GM21423 (cell line): Measurements from ENCODE around the gene HAAO.

Experiments
- ATAC-seq: cut with Tn5 transposase; IDR thresholded peaks from one replicate; pipeline ENCODE4 v1.9.1; 2021; ENCODE audit warnings: mild to moderate bottlenecking, moderate library complexity; ENCODE audit not compliant: unreplicated experiment

The HAAO gene

DNA sequence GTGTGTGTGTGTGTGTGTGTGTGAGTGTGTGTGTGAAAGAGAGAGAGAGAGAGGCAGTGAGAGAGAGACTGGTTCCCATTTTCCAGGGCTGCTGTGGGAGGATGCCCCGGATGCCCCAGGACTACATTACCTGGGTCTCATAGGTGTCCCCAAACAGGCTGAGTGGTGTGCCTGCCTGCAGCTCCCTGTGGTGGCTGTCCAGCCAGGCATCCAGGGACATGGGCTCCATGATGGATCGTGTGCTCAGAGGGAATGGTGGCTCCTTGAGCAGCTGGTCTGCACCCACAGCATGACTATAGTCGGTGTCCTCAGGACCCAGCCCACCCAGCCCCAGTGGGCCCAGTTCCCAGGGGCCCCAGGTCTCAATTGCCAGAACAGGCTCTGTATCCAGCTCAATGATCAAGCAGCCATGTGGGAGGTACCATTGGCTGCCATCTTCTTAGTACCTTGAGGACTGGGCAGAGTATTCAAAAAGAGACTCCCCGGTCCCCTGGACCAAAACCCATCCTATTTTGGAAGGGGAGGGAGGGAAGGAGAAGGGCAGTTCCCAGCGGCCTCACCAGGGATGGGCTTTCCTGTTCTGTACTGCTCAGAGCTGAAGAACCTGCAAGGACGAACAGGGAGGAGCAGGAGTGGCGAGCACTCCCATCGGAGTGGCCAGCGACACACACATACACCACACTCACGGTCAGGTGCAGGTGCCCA, 22.6 kb downstream of the HAAO start:
- no peak for ATAC-seq

GRCh38 chr2:42768706-42769256, 23.6 kb downstream of the HAAO start:
- no peak for ATAC-seq

GRCh38 chr2:42767899-42768705, 24.3 kb downstream of the HAAO start:
- no peak for ATAC-seq

GRCh38 chr2:42767080-42767898, 25.1 kb downstream of the HAAO start:
- ATAC-seq = no peak

GRCh38 chr2:42765686-42766085, 26.7 kb downstream of the HAAO start:
- no peak for ATAC-seq

GRCh38 chr2:42764901-42765300, 27.5 kb downstream of the HAAO start:
- no peak for ATAC-seq

DNA sequence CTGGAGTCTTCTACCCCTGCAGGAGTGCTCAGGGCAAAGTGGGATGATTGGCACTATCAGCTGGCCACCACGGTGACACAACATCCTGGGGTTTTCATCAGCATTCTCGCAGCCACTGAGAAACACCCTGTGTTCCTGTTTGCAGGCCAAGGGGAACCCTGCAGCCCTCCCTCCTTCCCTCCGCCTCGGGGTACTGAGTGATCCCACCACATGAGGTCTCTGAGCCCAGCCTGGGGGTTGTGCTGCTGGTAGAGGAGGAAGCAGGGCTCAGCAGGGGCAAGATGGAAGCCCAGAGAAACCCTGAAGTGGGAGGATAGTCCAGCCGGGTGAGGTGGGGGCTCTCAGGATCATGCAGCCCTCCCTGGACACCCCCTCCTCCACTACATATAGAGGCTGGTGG, 28.3 kb downstream of the HAAO start, which contains the start of gene OXER1:
Gene OXER1 (minus strand): TSS at position 40 of the 400 bp plus-strand sequence. CDS start 73 bp downstream, outside the sequence.
- no peak for ATAC-seq

DNA sequence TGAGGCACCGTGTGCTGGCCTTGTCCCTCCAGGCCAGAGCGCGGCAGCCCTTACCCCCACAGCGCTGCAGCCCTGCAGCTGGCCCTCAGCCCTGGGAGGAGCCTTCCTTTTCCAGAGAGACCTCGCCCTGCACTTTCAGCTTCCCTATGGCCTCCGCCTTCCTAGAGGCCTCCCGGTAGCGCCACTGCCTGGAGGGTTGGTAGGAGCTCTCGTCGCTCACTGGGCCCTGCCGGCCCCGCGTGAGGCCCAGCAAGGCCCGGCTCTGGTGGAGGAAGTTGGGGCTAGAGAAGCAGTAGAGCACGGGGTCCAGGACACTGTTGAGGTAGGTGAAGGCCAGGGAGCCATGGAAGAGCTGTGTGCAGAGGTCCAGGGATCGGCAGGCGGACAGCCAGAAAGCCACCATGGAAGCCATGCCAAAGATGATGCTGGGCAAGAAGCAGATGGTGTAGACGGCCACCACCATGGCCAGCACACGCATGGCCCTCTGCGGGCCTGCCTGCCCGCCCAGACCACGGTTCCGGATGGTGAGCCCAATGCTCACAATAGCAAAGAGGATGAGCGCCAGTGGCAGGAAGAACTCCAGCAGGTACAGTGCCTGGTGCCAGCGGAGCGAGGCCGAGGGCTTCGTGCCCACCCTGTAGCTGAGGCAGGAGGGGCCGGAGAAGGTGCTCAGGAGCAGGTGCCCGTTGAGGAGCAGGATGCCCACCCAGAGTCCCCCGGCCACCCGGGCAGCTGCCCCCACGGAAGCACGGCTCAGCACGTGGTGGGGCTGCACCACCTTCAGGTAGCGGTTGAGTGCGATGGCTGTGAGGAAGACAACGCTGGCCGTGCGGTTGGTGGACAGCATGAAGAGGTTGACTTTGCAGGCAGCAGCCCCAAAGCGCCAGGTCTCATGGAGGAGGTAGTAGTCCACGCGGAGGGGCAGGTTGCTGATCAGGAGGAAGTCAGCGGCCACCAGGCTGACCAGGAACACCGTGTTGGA, 29.3 kb downstream of the HAAO start:
- ATAC-seq = no peak

DNA sequence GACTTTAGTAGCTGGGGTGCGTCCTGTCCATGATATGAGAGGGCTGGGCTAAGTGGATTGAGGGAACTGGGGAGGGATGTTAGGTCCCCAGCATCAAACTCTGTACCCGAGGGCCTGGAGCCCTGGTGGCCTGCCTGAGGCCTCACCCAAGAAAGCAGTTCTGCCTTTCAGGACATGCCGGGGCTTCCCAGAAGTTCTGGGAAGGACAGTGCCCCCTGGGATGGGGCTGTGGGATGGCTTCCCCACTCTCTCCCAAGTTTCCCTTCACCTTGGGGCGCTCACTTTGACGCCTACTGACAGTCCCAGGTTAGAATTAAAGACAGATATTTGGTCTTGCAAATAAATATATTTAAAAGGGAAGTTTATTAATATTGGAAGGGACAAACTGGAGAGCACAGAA, 30.2 kb downstream of the HAAO start:
- no peak for ATAC-seq

- no peak for ATAC-seq
These were observed 30.8 kb downstream of the HAAO start for GRCh38 chr2:42761554-42761953.

DNA sequence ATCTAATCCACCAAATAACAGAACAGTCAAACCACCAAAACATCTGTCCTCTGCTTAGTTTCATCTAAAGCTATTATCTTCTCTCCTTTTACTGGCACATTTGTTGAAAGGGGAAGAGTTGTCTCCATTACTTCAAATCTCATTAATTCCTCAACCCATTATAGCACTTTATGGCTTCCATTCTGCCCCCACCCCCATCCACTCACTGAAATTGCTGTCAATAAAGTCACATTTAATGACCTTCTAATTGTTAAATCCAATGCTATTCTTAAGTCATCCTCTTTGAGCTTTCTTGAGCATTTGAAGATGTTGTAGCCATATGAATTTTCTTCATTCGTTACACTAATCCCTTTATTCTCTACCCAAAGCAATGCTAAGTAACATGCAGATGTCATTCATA, 33.6 kb downstream of the HAAO start:
- ATAC-seq = no peak

DNA sequence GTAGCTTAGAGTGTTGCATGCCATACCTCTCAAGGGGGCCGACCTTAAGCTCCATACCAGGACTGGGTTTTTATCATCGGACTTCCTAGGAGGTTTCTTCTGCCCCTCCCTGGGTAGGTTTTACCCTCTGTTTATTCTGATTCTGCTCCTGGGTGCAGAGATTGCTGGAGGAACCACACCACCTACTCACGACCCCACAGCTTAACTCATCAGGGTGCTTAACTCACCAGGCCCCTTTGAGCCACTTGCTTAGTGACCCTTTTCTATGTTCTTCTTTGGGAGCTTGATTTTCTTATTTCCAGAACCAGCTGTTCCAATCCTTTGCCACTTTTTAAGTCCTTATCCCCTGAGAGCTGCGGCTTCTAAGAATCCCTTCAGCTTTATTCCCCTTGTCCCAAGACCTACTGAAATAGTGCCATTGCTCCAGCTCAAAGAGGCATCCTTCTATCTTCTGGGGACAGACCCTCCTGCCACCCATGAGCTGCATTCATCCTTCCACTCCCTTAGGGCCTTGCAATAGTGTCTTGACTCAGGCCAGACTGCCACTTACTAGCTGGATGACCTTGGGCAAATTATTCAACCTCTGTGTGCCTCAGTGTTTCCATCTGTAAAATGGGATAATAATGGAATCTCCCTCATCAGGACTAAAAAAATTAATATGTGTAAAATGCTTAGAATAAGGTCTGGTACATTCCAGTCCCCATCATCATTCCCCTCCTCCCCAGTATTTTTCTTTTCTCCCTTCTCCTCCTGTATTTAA, 34.2 kb downstream of the HAAO start:
- ATAC-seq = no peak

- no peak for ATAC-seq
These were observed 35.3 kb downstream of the HAAO start for GRCh38 chr2:42756966-42757513.

DNA sequence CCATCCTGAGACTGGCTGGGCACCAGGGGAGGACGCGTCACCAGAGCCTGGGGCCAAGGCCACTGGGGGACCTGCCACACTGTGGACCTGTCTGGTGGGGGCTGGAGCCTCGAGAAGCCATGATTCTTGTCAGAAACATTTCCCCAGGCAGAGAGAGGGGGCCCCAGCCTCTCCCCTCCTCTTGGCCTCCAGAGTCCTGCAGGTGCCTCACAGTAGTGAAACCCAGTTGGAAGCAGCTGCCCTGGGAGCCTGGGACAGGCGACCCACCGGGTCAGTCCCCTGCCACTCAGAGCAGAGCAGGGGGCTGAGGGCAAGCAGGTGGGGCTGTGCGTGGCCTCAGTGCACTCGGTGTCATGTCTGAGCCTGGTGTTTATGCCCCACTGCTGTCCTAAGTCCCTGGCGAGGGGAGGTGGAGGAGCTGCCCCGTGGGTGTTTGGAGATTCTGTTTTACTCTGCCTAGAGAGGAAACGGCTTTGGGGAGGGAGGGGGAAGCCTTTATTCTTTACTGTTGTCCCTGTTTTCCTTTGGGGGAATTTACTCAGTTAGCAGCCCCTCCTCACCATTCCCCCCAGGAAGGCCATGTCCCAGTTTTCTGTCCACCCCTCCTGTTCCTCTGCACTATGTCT, 36.1 kb downstream of the HAAO start:
- no peak for ATAC-seq

DNA sequence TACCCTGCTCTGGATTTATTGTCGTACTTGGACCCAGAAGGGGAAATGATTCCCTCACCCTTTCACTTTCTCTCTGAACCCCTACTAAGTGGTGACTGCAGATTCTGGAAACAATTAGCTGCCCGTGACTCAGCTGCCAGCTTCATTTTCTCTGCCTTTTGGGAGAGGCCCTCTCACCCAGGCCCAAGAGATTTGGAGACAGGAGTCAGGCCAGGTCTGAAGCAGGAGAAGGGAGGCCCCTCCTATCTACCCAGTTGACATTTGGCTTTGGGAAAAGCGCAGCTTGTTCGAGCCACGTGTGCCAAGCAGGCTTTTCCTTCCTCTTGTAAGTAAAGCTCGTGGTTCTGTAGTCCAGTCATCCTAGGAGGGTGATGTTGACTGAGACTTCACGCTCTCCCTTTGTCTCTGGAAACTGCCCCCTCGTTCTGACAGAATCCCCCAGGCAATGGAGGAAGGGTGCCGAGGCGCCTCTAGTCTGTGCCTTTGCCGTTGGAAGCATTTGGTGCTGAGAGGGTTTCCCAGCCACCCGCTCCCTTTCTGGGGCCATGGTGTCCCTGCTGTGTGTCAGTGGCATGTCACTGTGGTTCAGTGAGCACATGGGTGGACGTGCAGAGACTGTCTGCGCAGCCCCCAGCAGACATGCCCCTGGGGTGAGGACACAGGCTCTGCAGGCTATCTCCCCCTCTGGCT, 37.0 kb downstream of the HAAO start:
- no peak for ATAC-seq

GRCh38 chr2:42754776-42755140, 37.6 kb downstream of the HAAO start:
- ATAC-seq = no peak

DNA sequence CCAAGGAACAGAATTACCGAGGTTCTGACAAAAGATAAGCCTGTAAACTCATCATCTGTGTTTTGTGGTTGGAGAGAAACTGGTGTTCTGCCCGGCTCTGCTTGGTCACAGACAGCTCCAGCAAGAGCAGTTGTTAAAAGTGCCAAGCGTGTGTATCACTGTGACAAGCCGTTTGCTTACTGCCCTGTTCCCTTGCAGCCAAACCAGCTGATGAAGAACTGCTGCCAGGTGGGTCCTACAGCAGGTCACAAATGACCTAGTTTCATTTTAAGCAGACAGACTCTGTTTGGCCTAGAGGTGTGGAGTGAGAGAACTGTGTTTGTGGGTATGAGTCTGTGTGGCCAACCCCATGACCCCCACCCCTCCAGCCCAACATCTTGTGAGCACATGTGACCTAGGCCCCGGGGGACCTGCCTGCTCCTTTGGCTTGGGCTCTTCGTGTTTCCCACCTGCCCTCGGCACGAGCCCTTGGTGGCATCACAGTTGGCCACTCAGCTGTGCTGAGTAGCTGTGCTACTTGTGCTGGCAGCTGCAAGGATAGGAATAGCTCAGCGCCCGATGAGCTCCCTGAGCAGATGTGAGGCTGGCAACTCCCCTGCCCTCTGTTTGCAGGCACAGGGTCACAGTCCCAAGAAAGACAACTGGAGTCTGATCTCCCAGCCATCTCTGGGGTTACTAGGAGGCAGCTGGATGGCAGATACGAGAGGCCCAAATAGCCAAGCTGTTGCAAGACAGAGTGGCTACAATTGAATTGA, 38.2 kb downstream of the HAAO start:
- peak; percentile 68 for ATAC-seq
